DLD1 (cell line): ENCODE results near the gene POLR3C.

Source experiments
- in situ Hi-C: cut with HindIII; loops from 2 replicates; pipeline ENCODE4 v1.10.0; 2017; ENCODE audit warnings: low sequenced_read_pairs

POLR3C gene

GRCh38 chr1:145863282-145864018 is 39.5 kb downstream of the POLR3C start:
- in situ Hi-C loops = no loop called here

GRCh38 chr1:145868232-145868631 is 44.2 kb downstream of the POLR3C start:
- in situ Hi-C loops = no loop called here

DNA sequence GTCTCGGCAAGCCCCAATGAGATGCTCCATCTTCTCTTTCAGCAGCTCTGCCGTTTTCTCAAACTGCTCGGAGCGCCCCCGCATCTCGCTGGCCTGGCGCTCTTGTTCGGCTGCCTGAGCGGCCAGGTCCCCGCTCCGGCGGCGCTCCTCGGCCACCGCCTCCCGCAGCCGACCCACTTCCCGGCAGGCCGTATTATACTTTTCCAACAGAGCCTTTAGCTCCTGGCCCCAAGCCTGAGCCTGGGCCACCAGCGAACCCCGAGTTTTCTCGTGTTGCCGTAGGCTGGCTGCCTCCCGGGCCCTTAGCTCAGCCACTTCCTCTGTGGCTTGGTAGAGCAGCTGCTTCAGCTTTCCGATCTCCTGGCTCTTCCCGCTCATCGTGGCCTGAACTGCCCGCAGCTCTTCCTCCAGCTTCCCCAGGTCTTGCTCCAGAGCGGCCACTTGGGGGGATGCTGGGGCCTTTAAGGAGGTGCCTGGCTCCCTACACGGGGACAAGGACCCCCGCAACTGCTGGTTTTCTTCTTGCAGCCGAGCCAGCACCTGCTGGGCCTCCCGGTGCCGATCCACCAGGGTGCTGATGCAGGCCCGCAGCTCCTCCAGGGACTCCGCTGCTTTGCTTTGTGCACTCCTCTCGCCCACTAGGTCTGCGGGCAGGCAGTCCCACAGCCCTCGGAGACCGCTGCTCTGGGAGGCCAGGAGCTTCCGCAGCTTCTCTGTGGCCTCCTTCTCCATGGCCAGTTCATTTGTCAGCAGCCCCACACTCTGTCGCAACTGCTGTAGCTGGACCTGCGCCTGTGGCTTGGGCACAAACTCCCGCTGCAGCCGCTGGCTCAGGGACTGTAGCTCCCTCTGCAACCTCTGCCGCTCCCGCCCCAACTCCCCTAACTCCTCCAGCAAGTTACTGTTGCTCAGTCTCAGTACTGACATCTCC is 48.3 kb downstream of the POLR3C start:
- in situ Hi-C loops = no loop called here

GRCh38 chr1:145874646-145875045 is 50.6 kb downstream of the POLR3C start:
- in situ Hi-C loops = no loop called here

GRCh38 chr1:145877923-145878486 is 54.0 kb downstream of the POLR3C start:
- in situ Hi-C loops = no loop called here

DNA sequence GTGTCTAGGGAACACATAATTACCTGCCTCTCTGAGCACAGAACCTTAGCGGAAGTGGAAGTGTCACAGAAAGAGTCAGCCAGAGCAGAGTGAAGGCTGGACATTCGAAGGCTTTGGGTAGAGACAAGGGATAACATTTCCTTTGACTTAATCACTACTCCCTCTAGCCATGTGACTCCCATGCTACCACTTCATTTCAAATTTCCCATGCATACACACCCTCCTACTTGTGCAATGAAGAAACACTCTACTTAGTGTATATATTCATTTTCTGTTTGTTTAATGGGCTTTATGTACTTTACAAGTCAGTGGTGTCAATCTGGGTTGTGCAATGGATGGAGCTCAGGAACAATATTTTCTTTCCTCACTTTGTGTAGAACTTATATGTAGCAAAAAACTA is 54.7 kb downstream of the POLR3C start:
- in situ Hi-C loops = no loop called here

- in situ Hi-C loops = no loop called here
These were observed 55.8 kb downstream of the POLR3C start for GRCh38 chr1:145879775-145880174.

GRCh38 chr1:145884675-145885074 is 60.7 kb downstream of the POLR3C start:
- in situ Hi-C loops = no loop called here

DNA sequence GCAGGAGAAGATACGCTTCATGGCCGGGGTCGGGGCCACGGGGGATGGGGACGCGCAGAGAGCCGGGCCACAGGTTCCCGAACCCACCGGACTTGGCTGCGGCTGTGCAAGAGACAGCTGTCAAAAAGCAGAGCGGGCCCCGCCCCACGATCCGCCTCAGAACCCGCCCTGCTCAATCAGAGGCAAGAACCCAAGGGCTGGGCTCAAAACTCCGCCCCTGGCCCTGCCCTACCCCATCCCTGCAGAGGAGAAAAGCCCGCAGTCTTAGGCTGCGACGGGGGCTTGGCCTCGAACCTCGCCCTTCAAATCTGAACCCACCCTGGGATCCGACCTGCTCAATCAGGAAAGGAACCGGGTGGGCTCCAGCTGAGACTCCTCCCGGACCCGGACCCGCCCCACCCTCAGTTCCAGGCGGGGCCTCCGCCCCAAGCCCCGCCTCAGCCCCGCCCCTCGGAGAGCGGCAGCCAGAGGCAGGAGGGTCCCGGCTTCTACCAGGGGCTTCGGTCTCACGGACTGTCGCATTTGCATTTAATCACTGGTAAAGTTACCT is 61.8 kb downstream of the POLR3C start, which contains the start of gene ANKRD35:
Gene ANKRD35, minus strand, starts transcription at position 129 of the 550 bp plus-strand sequence. Its CDS starts 108 bp downstream, at position 21.
- in situ Hi-C loops = no loop called here

GRCh38 chr1:145886390-145886789 is 62.4 kb downstream of the POLR3C start:
- in situ Hi-C loops = no loop called here

- in situ Hi-C loops = no loop called here
These were observed 62.8 kb downstream of the POLR3C start for GRCh38 chr1:145886816-145887215.

GRCh38 chr1:145887631-145888030 is 63.6 kb downstream of the POLR3C start:
- in situ Hi-C loops = no loop called here

DNA sequence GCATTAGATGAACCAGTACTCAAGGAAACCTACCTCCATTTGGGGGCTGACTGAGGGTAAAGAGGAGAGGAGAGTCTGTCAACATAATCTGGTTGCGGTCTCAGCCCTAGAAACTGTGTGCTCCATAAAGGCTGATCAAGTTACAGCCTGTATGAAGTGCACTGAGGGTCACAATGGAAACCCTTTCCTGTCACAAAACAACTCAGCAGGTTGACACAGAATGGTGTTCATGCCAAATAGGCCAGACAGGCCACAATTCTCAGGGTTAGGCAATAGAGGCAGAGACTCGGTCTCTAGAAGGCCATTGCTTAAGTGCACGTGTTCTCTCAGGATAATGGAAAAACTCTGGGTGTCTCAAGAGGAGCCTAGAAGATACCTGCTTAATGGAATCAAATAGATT is 65.7 kb downstream of the POLR3C start:
- in situ Hi-C loops = no loop called here

- in situ Hi-C loops = no loop called here
These were observed 67.1 kb downstream of the POLR3C start for GRCh38 chr1:145891143-145891542.

GRCh38 chr1:145891587-145892485 is 67.8 kb downstream of the POLR3C start:
- in situ Hi-C loops = no loop called here

GRCh38 chr1:145892486-145893087 is 68.6 kb downstream of the POLR3C start:
- in situ Hi-C loops = no loop called here

DNA sequence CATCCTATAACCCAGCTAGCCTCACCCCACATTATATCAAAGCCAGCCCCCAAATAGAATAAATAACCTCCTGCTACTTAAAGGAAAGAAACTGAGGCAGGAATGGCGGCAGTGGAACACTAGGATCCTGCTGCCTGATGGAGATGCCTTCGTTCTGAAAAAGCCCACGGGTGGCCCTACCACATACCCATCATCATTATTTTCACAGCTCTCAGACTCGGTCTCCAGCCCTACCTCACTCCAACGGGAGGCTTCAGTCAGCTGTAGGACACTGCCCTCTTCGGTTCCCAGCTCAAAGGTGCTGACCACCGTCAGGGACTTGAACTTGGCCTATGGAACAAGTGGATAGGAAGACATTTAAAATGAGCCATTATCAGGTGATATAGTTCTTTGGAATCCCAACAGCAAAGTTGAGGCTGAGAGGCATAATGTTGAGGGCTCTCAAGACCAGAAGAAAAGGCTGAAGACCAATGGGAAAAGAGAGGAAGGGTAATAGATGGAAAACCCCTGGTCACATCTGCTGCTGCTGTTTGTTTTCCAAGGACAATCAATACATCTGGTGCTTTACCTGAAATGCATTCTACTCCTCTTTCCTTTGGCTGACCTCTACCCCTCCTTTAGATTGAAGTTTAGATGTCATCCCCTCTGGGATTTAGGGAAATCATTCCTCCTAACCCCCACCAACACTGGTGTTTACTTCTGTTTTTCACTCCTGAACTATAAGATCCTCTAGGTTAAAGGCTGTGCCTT is 69.5 kb downstream of the POLR3C start:
- in situ Hi-C loops = no loop called here
